SIG-M5 treated with dmso at 0.1 percent for 504 hours (cell line): ENCODE data around the gene AUNIP.

Experiments
- DNase-seq: peaks from one replicate; lab custom pipeline; 2025; ENCODE audit not compliant: unreplicated experiment; lab: John Stamatoyannopoulos, UW

AUNIP gene

GRCh38 chr1:25811384-25812082 lies 47.7 kb downstream of the AUNIP start:
- DNase-seq = no peak

- DNase-seq = peak; percentile 43
Measured at GRCh38 chr1:25810341-25811299, 48.6 kb downstream of the AUNIP start.

GRCh38 chr1:25809929-25810328 lies 49.3 kb downstream of the AUNIP start:
- DNase-seq = no peak

DNA sequence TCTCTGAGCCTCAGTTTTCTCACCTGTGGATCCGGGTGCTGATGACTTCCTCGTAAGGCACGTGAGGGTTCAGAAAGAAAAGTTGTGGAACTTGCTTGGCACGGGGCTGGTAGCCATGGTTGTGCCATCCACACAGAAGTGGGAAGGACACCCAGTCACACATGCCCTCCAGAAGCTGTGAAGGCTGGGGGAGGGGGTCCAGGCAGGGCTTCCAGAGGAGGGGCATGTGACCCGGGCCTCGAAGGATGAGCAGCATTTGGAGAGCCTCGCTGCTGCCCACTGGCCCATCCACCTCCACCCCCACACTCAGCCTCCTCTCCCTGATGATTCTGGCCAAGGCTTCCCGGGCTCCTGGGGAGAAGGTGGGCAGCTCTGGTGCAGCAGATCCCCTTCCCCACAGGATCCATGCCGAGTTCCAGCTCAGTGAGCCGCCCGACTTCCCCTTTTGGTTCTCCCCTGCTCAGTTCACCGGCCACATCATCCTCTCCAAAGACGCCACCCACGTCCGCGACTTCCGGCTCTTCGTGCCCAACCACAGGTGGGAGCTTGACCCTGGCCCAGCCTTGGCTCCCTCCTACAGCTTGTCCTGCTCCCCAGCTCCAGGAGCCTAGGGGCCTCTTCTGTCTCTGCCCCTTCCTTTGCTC lies 49.9 kb downstream of the AUNIP start:
- peak; percentile 20 for DNase-seq

DNA sequence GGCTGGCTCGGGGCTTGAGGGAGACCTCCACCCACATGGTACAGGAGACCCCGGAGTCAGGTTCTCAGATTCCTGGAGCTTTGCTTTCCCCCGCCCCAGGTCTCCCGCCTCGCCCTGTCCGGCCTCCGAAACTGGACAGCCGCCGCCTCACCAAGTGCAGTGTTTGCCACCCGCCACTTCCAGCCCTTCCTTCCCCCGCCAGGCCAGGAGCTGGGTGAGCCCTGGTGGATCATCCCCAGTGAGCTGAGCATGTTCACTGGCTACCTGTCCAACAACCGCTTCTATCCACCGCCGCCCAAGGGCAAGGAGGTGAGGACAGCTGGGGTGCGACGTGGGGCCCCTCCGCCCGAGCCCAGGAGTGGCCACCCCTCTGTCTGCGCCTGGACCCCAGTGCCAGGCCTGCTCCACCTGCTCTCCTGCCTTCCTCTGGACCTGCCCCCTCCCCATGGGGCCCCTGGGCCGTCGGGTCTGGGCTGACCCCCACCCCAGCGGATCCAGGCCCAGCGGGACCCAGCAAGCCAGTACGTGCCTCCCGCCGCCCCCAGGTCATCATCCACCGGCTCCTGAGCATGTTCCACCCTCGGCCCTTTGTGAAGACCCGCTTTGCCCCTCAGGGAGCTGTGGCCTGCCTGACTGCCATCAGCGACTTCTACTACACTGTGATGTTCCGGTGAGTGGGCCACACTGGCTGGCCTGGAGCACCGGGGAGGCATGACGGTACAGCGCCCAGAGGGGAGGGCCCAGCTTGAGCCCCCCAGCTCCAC lies 50.6 kb downstream of the AUNIP start:
- no peak for DNase-seq

GRCh38 chr1:25807480-25808390 lies 51.5 kb downstream of the AUNIP start:
- DNase-seq = no peak

DNA sequence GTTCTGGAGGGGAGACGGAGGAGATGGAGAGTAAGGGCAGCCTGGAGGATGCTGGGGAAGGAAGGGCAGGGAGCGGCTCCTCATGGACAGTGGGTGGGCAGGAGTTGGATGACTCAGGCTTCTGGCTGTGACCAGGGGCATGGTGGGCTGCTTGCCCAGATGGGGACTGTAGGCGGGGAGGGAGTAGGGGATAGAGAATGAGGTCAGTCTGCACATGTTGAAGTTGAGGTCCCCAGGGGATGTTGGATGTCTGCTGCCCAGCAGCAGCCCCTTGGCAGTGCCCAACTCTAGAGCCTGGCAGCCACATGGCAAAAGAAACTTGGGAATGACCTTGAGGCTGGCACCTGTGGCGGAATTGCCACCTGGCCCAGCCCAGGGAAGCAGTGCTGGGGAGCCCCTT lies 52.8 kb downstream of the AUNIP start:
- DNase-seq = no peak

GRCh38 chr1:25805863-25806225 lies 53.4 kb downstream of the AUNIP start:
- DNase-seq = no peak

- DNase-seq = no peak
Measured at GRCh38 chr1:25804964-25805862, 54.0 kb downstream of the AUNIP start.

DNA sequence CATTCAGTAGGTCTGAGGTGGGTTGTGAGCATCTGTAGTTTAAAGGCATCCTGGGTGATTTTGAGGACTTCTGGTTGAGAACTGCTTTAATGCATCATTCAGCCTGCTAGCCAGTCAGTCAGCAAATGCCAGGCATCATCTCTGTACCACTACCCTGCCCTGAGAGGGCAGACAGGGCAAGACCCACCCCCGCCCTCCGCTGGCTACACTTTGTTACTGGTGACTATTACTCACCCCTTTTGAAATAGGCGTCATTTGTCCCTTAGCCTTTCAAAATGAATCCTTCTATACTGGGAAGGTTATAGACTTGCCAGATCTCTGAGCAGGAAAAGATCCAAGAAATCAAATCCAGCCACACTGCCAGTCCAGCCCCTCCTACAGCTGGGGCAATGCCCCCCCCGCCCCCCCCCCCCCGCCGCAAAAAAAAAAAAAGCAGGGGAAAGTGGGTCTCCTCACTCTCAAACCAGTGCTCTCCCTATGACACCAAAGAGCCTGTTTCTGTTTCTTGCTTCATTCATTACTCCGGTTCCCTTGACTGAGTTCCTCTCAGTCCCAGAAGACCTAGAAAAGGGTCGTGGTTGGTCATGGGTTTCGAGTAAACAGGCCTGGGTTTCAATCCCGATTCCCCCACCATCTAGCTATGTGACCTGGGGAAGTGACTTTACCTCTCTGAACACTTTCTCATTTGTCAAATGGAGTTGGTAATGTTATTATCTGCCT lies 54.9 kb downstream of the AUNIP start:
- DNase-seq = no peak

DNA sequence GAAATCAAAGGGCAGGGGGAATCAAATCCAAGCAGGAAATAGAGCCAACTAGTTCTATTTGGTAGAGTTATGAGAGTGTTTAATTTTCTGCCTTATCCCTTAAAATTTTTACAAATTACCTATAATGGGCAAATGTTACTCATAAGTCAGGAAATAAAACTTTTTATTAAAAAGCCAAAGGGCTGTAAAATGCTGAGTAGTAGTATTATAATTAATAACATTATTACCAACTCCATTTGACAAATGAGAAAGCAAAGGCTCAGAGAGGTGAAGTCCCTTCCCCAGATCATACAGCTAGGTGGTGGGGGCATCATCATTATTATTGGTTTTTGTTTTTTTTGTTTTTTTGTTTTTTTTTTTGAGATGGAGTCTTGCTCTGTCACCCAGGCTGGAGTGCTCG lies 55.9 kb downstream of the AUNIP start:
- no peak for DNase-seq

- DNase-seq = peak; percentile 26
Measured at GRCh38 chr1:25802915-25803314, 56.3 kb downstream of the AUNIP start.

DNA sequence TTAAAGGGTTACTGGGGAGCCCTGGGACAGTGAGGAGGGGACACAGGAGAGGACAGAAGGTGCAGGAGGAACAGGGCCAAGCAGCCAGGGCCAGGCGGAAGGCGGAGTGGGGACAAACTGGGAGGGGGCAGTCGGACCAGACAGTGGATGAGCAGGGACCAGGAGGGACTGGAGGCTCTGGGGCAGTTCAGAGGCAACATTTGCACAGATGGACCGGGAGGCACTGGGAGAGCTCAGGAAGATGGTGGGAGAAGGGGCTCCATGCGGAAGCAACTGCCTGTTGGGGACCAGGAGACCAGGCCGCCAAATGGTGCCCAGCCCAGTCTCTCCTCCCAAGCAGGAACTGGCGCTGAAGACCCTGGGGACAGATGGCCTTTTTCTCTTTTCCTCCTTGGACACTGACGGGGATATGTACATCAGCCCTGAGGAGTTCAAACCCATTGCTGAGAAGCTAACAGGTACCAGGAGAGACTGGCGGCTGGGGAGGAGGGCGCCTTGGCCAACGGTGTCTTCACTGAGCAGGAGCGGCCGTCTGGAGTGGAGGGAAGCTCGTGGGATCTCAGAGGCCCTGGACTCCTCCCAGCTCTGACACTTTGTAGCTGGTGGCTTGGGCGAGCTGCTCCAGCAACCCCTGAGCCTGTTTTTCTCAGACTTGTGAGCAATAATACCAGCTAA lies 58.4 kb downstream of the AUNIP start:
- no peak for DNase-seq

GRCh38 chr1:25799935-25800702 lies 59.1 kb downstream of the AUNIP start, which contains the start of gene SELENON:
TSS of gene SELENON (plus strand) at chr1:25800193. CDS start at chr1:25800231, 38 bp downstream.
- no peak for DNase-seq

DNA sequence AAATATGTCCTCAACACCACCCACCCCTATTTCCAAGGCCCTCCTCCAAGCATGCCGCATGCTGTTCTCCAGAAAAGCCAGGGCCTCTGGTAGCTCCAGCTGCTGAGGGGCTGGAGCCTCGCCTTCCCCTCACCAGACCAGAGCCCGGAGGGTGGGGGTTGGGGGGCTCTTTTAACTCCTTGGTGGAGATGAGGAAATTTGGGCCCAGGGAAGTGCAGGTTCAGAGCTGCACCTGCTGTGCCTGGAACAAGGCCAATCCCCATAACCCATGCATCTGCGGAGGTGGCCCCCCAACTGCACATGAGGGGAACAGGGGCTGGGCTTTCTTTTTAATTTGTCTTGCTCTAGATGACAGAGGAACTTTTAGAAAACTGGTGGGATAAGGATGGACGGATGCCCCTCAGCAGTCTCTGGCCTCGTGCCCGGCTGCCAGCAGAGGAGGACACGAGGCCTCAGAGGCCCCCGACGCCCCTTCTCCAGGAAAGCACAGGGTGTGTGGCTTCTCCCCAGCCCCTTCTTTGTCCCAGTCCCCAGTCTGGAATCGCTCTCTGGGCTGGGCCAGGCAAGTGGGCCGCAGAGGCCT lies 59.8 kb downstream of the AUNIP start:
- no peak for DNase-seq

GRCh38 chr1:25798666-25799351 lies 60.4 kb downstream of the AUNIP start:
- no peak for DNase-seq
